HepG2 (cell line): ENCODE data around the gene BAIAP3. TPM values are rescaled to one million over a fixed set of nuclear protein-coding genes. Genes with fewer than 3 reads are reported as not detected.

Source experiments
- FOXK1 ChIP-seq: sonication (generic); formaldehyde crosslinking; IDR thresholded peaks from 2 replicates; pipeline ENCODE4 v1.4.0; 2020; ENCODE audit warnings: low read depth, missing genetic modification reagents, borderline replicate concordance
- HNF4G ChIP-seq, 2 experiments: sonication (generic) in 1 of 2; formaldehyde crosslinking in 1 of 2; IDR thresholded peaks; 2 replicates each; pipeline versions ENCODE4 v1.4.0 to v1.6.1; 2011 to 2020; ENCODE audit warnings: borderline replicate concordance in 2 of 2, low read depth in 2 of 2, mild to moderate bottlenecking in 2 of 2, low read length in 1 of 2, missing genetic modification reagents in 1 of 2, moderate library complexity in 1 of 2
- HOXA7 ChIP-seq: sonication (generic); formaldehyde crosslinking; IDR thresholded peaks from 2 replicates; pipeline ENCODE4 v1.8.1; 2022; ENCODE audit warnings: mild to moderate bottlenecking, missing genetic modification reagents, moderate library complexity
- JDP2 ChIP-seq: sonication (generic); formaldehyde crosslinking; IDR thresholded peaks from 2 replicates; pipeline ENCODE4 v1.8.1; 2022; ENCODE audit warnings: missing genetic modification reagents, borderline replicate concordance
- POLR2A ChIP-seq, 2 experiments: IDR thresholded peaks; 2 replicates each; pipeline ENCODE4 v1.6.1; 2011; ENCODE audit warnings: low read depth in 2 of 2, low read length in 2 of 2, mild to moderate bottlenecking in 1 of 2, moderate library complexity in 1 of 2; ENCODE audit not compliant: insufficient read depth in 1 of 2
- SUZ12 ChIP-seq: fragments of 150-350 bp; IDR thresholded peaks from 2 replicates; pipeline ENCODE4 v1.6.1; 2014; ENCODE audit warnings: low read depth, low read length
- WIZ ChIP-seq: sonication (generic); formaldehyde crosslinking; IDR thresholded peaks from 2 replicates; pipeline ENCODE4 v1.5.1; 2020; ENCODE audit warnings: mild to moderate bottlenecking, missing genetic modification reagents
- YEATS2 ChIP-seq: sonication (generic); formaldehyde crosslinking; IDR thresholded peaks from 2 replicates; pipeline ENCODE4 v1.4.0; 2020; ENCODE audit warnings: missing genetic modification reagents, borderline replicate concordance
- ZNF546 ChIP-seq: sonication (generic); formaldehyde crosslinking; conservative IDR thresholded peaks from 2 replicates; pipeline ENCODE4 v1.8.1; 2023; ENCODE audit warnings: mild to moderate bottlenecking, missing genetic modification reagents
- ZNF703 ChIP-seq: sonication (generic); formaldehyde crosslinking; IDR thresholded peaks from 2 replicates; pipeline ENCODE4 v1.5.1; 2020; ENCODE audit warnings: missing genetic modification reagents, mild to moderate bottlenecking, moderate library complexity, borderline replicate concordance
- ZNF839 ChIP-seq: sonication (generic); formaldehyde crosslinking; IDR thresholded peaks from 2 replicates; pipeline ENCODE4 v1.4.0; 2020; ENCODE audit warnings: missing genetic modification reagents, mild to moderate bottlenecking, borderline replicate concordance
- polyA plus RNA-seq, 8 experiments: library from polyadenylated mRNA; depleted of rRNA in 3 of 8; stranded (reverse) in 7 of 8; unstranded in 1 of 8; fragments of >200 nt; fragmentation: Illumina TruSeq in 4 of 8; extraction: Trizol in 4 of 8; gene quantifications; 2 replicates each; pipeline versions ENCODE4 v1.2.1 to v1.2.3, GENCODE V29; 2011 to 2016; ENCODE audit warnings: low read depth in 4 of 8, missing spikeins in 1 of 8, mixed read lengths in 1 of 8; ENCODE audit not compliant: insufficient read depth in 1 of 8
- total RNA-seq, 5 experiments: library from RNA; depleted of rRNA; stranded (reverse); fragments of >200 nt; fragmentation: Illumina TruSeq; extraction: Trizol; gene quantifications; 2 replicates each; pipeline ENCODE4 v1.2.3, GENCODE V29; 2016; ENCODE audit warnings: low read depth in 1 of 5
- TF ChIP-seq, protein P1 (sequence below): sonication (generic); formaldehyde crosslinking; IDR thresholded peaks from 2 replicates; pipeline ENCODE4 v1.5.0; 2020; ENCODE audit warnings: mild to moderate bottlenecking, missing genetic modification reagents
- TF ChIP-seq, protein P2 (sequence below), 2 experiments: IDR thresholded peaks; 2 replicates each; pipeline ENCODE4 v1.6.1; 2011 to 2012; ENCODE audit warnings: low read length in 2 of 2, borderline replicate concordance in 1 of 2, low read depth in 1 of 2, mild to moderate bottlenecking in 1 of 2, moderate library complexity in 1 of 2
- TF ChIP-seq, protein P3 (sequence below): sonication (generic); formaldehyde crosslinking; conservative IDR thresholded peaks from 2 replicates; pipeline ENCODE4 v1.8.0; 2022; ENCODE audit warnings: missing genetic modification reagents
- TF ChIP-seq, protein P4 (sequence below): sonication (generic); formaldehyde crosslinking; conservative IDR thresholded peaks from 2 replicates; pipeline ENCODE4 v1.4.0; 2020; ENCODE audit warnings: missing genetic modification reagents

The BAIAP3 gene
- total and polyA plus RNA-seq, 2 of the 13 experiments (the other 11 are each of a cell fraction or from before 2014, with no cell fraction given) = 3.2 to 5.7 TPM

DNA sequence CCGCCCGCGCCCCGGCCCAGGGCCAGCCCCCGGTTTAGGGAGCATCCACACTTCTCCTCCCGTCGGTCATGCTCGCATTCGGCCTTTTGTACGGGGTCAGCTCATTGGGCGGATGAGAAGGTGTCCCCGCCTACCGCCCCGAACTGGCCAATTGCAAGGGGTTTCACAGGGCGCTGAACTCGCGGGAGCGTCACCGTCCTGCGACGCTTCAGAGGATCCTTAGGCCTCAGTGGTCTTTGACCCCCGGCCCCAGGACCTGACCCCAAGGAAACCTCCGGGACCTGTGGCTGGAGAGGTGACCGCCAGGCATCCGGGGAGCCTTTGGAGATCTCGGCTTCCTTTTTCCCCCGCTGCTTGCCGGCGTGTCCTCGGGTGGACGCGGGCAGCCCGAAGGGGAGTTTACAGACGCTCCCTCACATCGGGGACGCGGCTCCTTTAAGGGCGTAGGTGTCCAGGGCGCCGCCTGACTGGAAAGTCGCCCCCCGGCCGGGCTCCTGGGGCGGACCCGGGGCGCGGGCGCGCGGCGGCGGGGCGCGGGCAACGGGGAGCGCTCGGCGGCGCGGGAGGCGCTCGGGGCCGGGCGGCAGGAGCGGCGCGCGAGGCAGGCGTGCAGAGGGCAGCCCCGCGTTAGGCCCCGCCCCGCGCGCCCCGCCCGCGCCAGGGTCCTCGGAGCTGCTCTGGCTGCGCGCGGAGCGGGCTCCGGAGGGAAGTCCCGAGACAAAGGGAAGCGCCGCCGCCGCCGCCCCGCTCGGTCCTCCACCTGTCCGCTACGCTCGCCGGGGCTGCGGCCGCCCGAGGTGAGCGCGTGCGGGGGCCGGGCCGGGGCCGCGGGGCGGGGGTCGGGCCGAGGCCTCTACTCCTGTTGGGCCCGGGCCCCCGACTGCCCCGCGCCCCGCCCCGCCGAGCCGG is 24.2 kb upstream of the BAIAP3 start, which contains the start of gene UBE2I (continued):
- TF ChIP-seq, protein P1, sequence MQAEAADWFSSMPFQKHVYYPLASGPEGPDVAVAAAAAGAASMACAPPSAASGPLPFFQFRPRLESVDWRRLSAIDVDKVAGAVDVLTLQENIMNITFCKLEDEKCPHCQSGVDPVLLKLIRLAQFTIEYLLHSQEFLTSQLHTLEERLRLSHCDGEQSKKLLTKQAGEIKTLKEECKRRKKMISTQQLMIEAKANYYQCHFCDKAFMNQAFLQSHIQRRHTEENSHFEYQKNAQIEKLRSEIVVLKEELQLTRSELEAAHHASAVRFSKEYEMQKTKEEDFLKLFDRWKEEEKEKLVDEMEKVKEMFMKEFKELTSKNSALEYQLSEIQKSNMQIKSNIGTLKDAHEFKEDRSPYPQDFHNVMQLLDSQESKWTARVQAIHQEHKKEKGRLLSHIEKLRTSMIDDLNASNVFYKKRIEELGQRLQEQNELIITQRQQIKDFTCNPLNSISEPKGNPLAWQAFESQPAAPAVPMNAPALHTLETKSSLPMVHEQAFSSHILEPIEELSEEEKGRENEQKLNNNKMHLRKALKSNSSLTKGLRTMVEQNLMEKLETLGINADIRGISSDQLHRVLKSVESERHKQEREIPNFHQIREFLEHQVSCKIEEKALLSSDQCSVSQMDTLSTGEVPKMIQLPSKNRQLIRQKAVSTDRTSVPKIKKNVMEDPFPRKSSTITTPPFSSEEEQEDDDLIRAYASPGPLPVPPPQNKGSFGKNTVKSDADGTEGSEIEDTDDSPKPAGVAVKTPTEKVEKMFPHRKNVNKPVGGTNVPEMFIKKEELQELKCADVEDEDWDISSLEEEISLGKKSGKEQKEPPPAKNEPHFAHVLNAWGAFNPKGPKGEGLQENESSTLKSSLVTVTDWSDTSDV = peak; percentile 65; the same call in 1 of the 2 replicates
- TF ChIP-seq, protein P2, sequence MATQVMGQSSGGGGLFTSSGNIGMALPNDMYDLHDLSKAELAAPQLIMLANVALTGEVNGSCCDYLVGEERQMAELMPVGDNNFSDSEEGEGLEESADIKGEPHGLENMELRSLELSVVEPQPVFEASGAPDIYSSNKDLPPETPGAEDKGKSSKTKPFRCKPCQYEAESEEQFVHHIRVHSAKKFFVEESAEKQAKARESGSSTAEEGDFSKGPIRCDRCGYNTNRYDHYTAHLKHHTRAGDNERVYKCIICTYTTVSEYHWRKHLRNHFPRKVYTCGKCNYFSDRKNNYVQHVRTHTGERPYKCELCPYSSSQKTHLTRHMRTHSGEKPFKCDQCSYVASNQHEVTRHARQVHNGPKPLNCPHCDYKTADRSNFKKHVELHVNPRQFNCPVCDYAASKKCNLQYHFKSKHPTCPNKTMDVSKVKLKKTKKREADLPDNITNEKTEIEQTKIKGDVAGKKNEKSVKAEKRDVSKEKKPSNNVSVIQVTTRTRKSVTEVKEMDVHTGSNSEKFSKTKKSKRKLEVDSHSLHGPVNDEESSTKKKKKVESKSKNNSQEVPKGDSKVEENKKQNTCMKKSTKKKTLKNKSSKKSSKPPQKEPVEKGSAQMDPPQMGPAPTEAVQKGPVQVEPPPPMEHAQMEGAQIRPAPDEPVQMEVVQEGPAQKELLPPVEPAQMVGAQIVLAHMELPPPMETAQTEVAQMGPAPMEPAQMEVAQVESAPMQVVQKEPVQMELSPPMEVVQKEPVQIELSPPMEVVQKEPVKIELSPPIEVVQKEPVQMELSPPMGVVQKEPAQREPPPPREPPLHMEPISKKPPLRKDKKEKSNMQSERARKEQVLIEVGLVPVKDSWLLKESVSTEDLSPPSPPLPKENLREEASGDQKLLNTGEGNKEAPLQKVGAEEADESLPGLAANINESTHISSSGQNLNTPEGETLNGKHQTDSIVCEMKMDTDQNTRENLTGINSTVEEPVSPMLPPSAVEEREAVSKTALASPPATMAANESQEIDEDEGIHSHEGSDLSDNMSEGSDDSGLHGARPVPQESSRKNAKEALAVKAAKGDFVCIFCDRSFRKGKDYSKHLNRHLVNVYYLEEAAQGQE (IDR thresholded peaks at IDR 0.05; ENCODE audit: borderline replicate concordance in 1 of 2, low read depth in 1 of 2, low read length in 2 of 2) = no peak
- TF ChIP-seq ZNF546 (CRISPR knock-in tag) = peak; percentile 94
- TF ChIP-seq, protein P3, sequence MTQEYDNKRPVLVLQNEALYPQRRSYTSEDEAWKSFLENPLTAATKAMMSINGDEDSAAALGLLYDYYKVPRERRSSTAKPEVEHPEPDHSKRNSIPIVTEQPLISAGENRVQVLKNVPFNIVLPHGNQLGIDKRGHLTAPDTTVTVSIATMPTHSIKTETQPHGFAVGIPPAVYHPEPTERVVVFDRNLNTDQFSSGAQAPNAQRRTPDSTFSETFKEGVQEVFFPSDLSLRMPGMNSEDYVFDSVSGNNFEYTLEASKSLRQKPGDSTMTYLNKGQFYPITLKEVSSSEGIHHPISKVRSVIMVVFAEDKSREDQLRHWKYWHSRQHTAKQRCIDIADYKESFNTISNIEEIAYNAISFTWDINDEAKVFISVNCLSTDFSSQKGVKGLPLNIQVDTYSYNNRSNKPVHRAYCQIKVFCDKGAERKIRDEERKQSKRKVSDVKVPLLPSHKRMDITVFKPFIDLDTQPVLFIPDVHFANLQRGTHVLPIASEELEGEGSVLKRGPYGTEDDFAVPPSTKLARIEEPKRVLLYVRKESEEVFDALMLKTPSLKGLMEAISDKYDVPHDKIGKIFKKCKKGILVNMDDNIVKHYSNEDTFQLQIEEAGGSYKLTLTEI (CRISPR knock-in tag) = no peak
- peak; percentile 99 for TF ChIP-seq YEATS2 (CRISPR knock-in tag)
- TF ChIP-seq POLR2A (IDR thresholded peaks at IDR 0.05; ENCODE audit: insufficient read depth in 1 of 2, low read depth in 2 of 2, low read length in 2 of 2) = peak in 1 of 2 experiments; percentile 71; a peak in 3 of 4 replicates
- TF ChIP-seq SUZ12 = no peak
- TF ChIP-seq ZNF839 = no peak
- peak; percentile 60; the same call in 1 of the 2 replicates for TF ChIP-seq WIZ
- no peak for TF ChIP-seq HOXA7 (CRISPR knock-in tag)
- TF ChIP-seq HNF4G (IDR thresholded peaks at IDR 0.05; ENCODE audit: borderline replicate concordance, low read depth, low read length) = 0 out of 2 replicates have a peak, but pooled peaks have one; percentile 12
- peak; percentile 25; the same call in 1 of the 2 replicates for TF ChIP-seq HNF4G (CRISPR knock-in tag; IDR thresholded peaks at IDR 0.05; ENCODE audit: borderline replicate concordance, low read depth)
- TF ChIP-seq ZNF703 (CRISPR knock-in tag) = peak; percentile 80; the same call in 1 of the 2 replicates
- TF ChIP-seq JDP2 (CRISPR knock-in tag) = no peak; the same call in 1 of the 2 replicates
- TF ChIP-seq, protein P4, sequence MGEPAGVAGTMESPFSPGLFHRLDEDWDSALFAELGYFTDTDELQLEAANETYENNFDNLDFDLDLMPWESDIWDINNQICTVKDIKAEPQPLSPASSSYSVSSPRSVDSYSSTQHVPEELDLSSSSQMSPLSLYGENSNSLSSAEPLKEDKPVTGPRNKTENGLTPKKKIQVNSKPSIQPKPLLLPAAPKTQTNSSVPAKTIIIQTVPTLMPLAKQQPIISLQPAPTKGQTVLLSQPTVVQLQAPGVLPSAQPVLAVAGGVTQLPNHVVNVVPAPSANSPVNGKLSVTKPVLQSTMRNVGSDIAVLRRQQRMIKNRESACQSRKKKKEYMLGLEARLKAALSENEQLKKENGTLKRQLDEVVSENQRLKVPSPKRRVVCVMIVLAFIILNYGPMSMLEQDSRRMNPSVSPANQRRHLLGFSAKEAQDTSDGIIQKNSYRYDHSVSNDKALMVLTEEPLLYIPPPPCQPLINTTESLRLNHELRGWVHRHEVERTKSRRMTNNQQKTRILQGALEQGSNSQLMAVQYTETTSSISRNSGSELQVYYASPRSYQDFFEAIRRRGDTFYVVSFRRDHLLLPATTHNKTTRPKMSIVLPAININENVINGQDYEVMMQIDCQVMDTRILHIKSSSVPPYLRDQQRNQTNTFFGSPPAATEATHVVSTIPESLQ (CRISPR knock-in tag) = no peak
- 0 out of 2 replicates have a peak, but pooled peaks have one; percentile 67 for TF ChIP-seq FOXK1 (CRISPR knock-in tag)
